B cell (primary cell): ENCODE results near the gene CECR2.

Experiments used
- CTCF ChIP-seq: fragments of 200-600 bp; IDR thresholded peaks from one replicate; pipeline ENCODE4 v1.8.0; 2022; ENCODE audit warnings: antibody characterized with exemption, mild to moderate bottlenecking
- EZH2 ChIP-seq: IDR thresholded peaks from 2 replicates; pipeline ENCODE4 v1.6.1; 2012; ENCODE audit warnings: borderline replicate concordance, low read depth, mild to moderate bottlenecking, moderate library complexity, low read length; ENCODE audit not compliant: insufficient read depth, poor library complexity, severe bottlenecking

- no peak for TF ChIP-seq CTCF
- TF ChIP-seq EZH2: no peak
These were observed 194.7 kb downstream of the CECR2 start for GRCh38 chr22:17563936-17564391.
